ENCODE data around the gene LRRC14B. TPM values are rescaled to one million over a fixed set of nuclear protein-coding genes. Genes with fewer than 3 reads are reported as not detected.

LRRC14B gene
- total RNA-seq, 2 donors from 2014 or later, result not detected

DNA sequence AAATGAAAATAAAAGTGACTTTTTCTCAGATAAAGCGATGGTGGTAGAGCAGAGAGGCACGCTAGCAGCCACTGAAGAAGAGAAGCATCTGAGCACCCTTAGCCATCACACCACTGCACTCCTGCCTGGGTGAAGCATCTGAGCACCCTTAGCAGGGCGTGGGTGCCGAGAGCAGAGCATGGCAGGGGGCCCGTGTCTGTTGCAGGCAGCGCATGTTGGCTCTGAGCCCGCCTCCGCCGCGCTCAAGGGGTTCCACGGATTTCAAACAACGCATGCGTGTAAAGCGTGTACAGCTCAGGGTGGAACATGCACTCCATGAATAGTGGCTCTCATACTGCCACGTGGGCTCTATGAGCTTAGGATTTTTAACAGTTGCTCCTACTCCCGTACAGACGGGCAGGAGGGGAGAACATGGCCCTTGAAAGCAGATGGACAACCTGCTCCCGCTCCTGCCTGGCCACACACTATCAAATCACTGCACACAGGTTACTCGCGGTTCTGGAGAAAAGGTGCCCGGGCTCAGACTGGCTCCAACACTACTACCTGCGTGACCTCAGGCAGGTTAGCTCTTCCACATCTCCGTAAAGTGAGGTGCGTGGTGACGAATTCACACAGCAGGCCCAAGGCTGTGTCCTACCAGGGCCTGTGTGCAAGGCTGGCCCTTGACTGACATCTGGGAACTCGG lies 12.1 kb downstream of the LRRC14B start:
- H3K4me3 ChIP-seq, result no peak overlapping the region
- no peaks in the 10 kb centered on the region for H3K27me3 ChIP-seq (replicated peaks; ENCODE audit: insufficient read depth)
- H3K36me3 ChIP-seq, result peaks cover 16% of the 10 kb centered on the region
- H3K9me3 ChIP-seq, result no peaks in the 10 kb centered on the region
- TF ChIP-seq, protein P1, sequence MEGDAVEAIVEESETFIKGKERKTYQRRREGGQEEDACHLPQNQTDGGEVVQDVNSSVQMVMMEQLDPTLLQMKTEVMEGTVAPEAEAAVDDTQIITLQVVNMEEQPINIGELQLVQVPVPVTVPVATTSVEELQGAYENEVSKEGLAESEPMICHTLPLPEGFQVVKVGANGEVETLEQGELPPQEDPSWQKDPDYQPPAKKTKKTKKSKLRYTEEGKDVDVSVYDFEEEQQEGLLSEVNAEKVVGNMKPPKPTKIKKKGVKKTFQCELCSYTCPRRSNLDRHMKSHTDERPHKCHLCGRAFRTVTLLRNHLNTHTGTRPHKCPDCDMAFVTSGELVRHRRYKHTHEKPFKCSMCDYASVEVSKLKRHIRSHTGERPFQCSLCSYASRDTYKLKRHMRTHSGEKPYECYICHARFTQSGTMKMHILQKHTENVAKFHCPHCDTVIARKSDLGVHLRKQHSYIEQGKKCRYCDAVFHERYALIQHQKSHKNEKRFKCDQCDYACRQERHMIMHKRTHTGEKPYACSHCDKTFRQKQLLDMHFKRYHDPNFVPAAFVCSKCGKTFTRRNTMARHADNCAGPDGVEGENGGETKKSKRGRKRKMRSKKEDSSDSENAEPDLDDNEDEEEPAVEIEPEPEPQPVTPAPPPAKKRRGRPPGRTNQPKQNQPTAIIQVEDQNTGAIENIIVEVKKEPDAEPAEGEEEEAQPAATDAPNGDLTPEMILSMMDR (IDR thresholded peaks at IDR 0.05), result no peak
- no peaks in the 10 kb centered on the region for H3K4me1 ChIP-seq (ENCODE audit: control insufficient read depth in 1 of 2, low read depth in 2 of 2)
- no peak overlapping the region for H3K27ac ChIP-seq
- DNase-seq (ENCODE audit: low spot score), result no peak
- ATAC-seq (ENCODE audit: insufficient number of reproducible peaks, low FRiP score, low read depth), result no peak

DNA sequence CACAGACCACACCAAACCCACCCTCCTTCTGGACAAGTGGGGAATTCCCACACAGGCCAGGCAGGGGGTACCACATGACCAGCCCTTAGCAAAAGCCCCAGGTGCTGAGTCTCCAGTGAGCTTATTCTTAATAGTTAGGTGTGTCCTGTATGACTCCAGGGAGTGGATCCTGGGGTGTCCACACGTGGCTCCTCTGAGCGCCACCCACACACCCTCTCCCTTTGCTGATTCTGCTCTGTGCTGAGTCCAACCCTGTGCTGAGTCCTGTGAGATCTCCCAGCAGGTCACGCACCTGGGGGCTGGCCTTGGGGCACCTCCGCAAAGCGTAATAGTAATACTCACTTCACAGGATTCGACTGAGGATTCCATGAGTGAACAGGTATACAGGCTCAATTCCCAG lies 12.7 kb downstream of the LRRC14B start:
- H3K36me3 ChIP-seq, result peaks cover 16% of the 10 kb centered on the region

DNA sequence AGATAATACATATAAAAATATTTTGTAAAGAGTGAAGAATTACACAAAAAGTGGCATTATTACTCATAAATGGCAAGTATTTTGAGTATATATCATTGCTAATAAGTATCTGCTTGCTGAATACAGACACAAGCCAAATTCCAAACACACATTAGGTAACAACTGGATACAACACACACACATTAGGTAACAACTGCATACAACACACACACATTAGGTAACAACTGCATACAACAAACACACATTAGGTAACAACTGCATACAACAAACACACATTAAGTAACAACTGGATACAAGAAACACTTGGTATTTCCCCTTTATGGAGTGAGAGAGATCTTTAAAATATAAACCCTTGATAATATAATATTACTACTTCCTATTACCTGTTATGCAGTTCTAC lies 13.2 kb downstream of the LRRC14B start:
- no peaks in the 10 kb centered on the region for H3K9me3 ChIP-seq
- H3K4me1 ChIP-seq (ENCODE audit: control insufficient read depth in 1 of 2, low read depth in 2 of 2), result no peaks in the 10 kb centered on the region
- DNase-seq (ENCODE audit: low spot score), result no peak
- H3K36me3 ChIP-seq, result peaks cover 16% of the 10 kb centered on the region
- no peak overlapping the region for H3K4me3 ChIP-seq
- TF ChIP-seq, protein P1 (IDR thresholded peaks at IDR 0.05), result no peak
- no peak for ATAC-seq (ENCODE audit: insufficient number of reproducible peaks, low FRiP score, low read depth)
- H3K27ac ChIP-seq, result no peak overlapping the region
- no peaks in the 10 kb centered on the region for H3K27me3 ChIP-seq (replicated peaks; ENCODE audit: insufficient read depth)

More for the DNA sequence above, 12.7 kb downstream of the LRRC14B start:
- no peak for DNase-seq (ENCODE audit: low spot score)
- TF ChIP-seq, protein P1 (IDR thresholded peaks at IDR 0.05), result no peak
- Histone ChIP-seq H3K4me3 (no peak overlapping the region), H3K9me3 (no peaks in the 10 kb centered on the region), H3K27ac (no peak overlapping the region), H3K4me1 (ENCODE audit: control insufficient read depth in 1 of 2, low read depth in 2 of 2) (no peaks in the 10 kb centered on the region), H3K27me3 (replicated peaks; ENCODE audit: insufficient read depth) (no peaks in the 10 kb centered on the region)
- no peak for ATAC-seq (ENCODE audit: insufficient number of reproducible peaks, low FRiP score, low read depth)

DNA sequence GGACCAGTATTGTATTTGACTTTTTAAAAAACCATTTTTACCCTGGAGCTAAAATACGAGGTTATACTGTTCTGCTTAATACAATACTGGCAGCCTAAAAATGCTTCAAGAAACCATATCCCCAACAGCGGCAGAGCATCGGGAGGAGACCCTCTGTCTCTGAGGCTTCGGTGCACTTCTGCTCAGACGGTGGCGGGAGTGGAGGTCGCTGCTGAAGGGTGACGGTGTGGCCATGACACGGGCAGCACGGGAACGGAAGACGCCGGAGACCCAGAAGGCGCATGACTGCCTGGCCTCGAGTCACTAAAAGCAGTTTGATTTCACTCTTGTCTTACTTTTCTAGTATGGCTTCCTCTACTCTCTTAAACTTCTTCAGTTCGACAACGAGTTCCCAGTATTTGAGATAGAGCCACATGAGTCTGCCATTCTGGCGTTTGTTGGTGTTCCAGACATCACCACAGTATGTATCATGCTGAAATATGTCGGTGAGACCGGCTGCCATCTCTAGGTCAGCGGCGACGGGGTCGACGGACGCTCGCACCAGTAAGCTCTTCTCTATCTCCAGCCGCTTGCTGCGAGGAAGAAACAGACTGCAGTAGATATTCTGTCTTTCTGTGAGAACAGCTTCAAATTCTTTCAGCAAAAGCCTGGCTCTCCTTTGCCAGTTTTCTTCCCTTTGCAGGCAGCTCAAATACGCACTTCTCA lies 13.8 kb downstream of the LRRC14B start:
- no peak for ATAC-seq (ENCODE audit: insufficient number of reproducible peaks, low FRiP score, low read depth)
- Histone ChIP-seq H3K4me3 (no peak overlapping the region), H3K9me3 (no peaks in the 10 kb centered on the region), H3K27ac (no peak overlapping the region), H3K36me3 (peaks cover 16% of the 10 kb centered on the region), H3K27me3 (replicated peaks; ENCODE audit: insufficient read depth) (no peaks in the 10 kb centered on the region), H3K4me1 (ENCODE audit: control insufficient read depth in 1 of 2, low read depth in 2 of 2) (no peaks in the 10 kb centered on the region)
- TF ChIP-seq, protein P1 (IDR thresholded peaks at IDR 0.05), result no peak
- DNase-seq (ENCODE audit: low spot score), result no peak

DNA sequence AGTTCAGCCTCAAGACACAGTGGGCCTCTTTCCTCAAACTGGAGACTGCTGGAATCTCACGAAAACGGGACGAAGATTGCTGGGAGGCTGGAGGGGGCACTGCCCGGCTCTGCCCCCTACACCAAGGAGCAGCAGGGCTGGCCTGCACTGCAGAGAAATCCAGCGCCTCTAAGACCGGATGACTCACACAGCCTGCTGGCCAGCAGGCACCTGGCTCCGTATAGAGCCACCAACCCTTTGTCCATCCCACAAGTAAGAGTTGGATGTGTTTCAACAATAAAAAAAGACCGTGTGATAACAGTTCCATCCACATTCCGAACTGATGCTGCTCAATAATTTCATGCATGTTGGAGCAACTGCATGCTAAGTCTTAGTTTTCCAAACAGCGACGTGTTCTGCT lies 15.1 kb downstream of the LRRC14B start:
- Histone ChIP-seq H3K27me3 (replicated peaks; ENCODE audit: insufficient read depth) (no peaks in the 10 kb centered on the region), H3K4me3 (no peak overlapping the region), H3K9me3 (no peaks in the 10 kb centered on the region), H3K36me3 (peaks cover 16% of the 10 kb centered on the region), H3K4me1 (ENCODE audit: control insufficient read depth in 1 of 2, low read depth in 2 of 2) (no peaks in the 10 kb centered on the region), H3K27ac (no peak overlapping the region)
- ATAC-seq (ENCODE audit: insufficient number of reproducible peaks, low FRiP score, low read depth), result no peak
- no peak for DNase-seq (ENCODE audit: low spot score)
- TF ChIP-seq, protein P1 (IDR thresholded peaks at IDR 0.05), result no peak

Measured in thoracic aorta (tissue), 2 donors.